ENCODE data around the gene GNRH2.
A peak's percentile ranks its signal among the peaks of the same experiment; 100 is the strongest.
"Not testable (repeated sequence)": the region's sequence is repeated elsewhere in the genome, so short reads cannot be mapped to it uniquely, and the experiment has no call there.

The GNRH2 gene

DNA sequence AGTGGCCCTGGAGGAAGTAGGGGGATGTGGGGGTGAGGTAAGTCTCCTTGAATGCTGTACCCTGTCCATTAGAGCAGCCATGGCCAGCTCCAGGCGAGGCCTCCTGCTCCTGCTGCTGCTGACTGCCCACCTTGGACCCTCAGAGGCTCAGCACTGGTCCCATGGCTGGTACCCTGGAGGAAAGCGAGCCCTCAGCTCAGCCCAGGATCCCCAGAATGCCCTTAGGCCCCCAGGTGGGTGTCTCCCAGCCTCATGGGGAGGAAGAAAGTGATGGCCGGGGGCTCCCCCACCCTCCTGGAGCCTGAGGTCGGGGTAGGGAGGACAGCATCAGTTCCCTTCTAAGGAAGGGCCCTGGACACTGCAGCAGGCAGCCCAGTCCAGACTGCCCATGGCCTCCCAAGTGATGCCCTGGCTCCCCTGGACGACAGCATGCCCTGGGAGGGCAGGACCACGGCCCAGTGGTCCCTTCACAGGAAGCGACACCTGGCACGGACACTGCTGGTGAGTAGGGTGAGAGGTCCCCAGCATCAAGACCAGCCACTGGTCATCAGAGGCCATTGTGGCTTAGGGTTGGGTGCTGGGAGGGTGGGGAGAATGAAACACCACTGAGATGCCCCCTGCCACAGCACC is 1.0 kb downstream of the GNRH2 start:
- DNase-seq, result no peak

- DNase-seq, result no peak
Measured at GRCh38 chr20:3045042-3045815, 1.8 kb downstream of the GNRH2 start.

GRCh38 chr20:3045816-3046676 is 2.6 kb downstream of the GNRH2 start, which contains the start of gene MRPS26:
Gene MRPS26 (plus strand): TSS chr20:3046052. CDS start chr20:3046069, 17 bp downstream.
- DNase-seq, result peak; percentile 54

- DNase-seq, result peak; percentile 32
Measured at GRCh38 chr20:3046677-3047462, 3.4 kb downstream of the GNRH2 start.

DNA sequence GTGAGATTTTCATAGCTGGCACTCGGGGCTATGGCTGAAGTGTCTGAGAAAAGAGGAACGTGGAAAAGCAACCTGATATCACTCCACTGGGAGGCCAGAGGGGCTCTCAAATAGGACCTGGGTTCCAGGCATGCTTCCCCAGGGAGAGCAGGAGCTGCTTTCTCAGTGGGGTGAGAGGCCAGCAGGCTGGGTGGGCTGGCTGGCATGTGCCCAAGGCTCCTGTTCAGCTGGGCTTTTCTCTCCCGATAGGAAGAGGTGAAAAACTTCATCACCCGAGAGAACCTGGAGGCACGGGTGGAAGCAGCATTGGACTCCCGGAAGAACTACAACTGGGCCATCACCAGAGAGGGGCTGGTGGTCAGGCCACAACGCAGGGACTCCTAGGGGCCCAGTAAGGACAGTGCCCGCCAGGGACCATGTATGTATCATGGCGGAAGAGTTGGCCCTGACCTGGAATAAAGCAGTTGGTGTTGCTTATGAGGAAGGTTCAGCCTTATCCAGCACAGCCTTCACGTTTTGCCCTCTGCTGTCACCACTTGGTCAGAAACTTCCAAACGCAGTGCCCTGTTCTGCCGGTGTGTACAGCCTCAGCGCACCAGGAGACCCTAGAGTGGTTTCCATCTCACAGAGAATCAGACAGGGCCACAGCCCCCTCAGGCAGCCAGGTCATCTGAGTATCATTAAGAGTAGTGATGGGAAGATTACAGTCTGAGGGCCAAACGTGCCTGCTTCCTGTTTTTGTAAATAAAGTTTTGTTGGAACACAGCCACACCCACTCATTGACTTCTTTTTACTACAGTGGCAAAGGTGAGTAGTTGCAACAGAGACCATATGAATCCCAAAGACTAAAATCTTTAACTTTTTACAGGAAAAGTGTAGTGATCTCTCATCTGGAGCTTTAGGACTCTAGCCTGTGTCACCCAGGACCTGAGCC is 4.3 kb downstream of the GNRH2 start:
- DNase-seq, result no peak

- DNase-seq, result no peak
Measured at GRCh38 chr20:3051385-3052019, 8.1 kb downstream of the GNRH2 start.

DNA sequence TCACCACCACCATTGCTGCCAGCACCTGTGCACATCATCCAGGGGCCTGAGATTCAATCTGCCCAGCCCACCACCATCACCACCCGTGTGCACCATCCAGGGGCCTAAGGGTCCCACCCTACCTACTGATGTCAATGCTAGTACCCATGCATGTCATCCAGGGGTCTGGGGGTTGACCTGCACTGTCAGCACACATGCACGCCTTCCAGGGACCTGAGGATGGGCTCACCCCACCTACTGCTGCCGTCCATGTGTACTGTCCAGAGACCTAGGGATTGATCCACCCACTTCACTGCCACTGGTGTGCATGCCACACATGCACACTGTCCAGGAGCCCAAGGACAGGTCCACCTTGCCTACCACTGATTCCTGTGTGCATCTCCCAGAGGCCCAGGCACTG is 16.1 kb downstream of the GNRH2 start:
- DNase-seq, result no peak

- not testable (repeated sequence) for DNase-seq
Measured at GRCh38 chr20:3064119-3064518, 20.7 kb downstream of the GNRH2 start.

DNA sequence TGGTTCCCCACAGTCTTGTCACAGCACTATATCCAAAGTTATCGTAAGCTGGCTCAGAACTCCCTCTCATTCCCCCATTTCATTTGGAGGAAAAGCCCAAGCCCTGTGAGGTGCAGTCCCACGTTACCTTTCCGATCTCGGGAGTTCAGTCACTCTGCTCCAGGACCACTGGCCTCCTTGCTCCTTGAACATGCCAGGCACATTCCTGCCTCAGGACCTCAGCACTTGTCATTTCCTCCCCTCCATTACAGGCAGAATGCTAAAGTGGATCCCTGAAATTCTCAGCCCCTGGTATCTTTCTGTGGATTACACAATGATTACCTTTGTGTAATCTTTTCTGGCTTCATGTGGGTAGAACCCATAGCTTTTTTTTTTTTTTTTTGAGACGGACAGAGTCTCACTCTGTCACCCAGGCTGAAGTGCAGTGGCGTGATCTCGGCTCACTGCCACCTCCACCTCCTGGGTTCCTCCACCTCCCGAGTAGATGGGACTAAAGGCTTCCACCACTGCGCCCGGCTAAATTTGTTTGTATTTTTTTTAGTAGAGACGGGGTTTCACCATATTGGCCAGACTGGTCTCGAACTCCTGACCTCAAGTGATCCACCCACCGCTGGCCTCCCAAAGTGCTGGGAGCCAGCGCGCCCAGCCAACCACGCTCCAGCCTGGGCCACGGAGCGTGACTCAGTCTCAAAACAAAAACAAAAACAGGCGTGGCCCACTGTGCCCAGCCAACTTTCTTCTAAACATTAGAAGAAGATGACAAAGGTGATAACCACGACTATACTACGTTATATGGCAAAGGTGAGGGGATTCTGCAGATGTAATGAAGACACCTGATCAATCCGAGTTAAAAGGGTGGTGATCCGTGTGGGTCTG is 24.0 kb downstream of the GNRH2 start:
- no peak for DNase-seq

GRCh38 chr20:3068075-3068474 is 24.7 kb downstream of the GNRH2 start:
- DNase-seq, result no peak

GRCh38 chr20:3068986-3069900 is 25.8 kb downstream of the GNRH2 start:
- DNase-seq, result no peak

DNA sequence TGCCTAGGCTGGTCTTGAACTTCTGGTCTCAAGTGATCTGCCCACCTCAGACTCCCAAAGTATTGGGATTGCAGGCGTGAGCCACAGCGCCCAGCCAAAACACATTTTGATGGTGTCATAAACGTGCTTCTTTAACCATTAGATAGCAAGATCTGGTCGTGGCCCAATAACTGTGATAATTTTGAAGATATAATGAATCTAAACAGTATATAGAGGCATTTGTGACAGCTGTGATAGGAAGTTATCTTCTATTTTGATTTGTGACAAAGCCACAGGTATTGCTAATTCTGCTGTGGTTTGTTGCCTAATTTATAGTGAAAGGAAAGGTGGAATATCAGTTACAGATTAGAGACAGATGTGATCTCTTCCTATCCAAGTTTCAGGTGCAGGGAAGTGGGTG is 27.3 kb downstream of the GNRH2 start:
- DNase-seq, result no peak

DNA sequence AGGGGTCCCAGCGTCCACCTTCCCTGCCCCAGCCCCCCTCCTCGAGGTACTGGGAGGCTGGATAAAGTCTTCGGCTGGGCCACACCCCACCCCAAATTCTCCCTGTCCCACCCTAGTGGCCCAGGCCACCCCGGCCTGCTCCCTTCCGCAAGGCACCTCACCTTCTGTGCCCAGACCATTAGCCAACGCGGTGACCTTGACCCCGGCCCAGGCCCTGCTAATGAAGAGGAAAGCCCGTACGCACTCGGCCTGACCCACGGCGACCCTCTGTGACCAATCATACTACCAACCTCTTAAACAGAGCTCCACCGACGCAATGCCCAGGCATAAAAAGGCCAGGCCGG is 27.8 kb downstream of the GNRH2 start:
- DNase-seq, result no peak

- no peak for DNase-seq
Measured at GRCh38 chr20:3071610-3072529, 28.4 kb downstream of the GNRH2 start, which contains the start of gene OXT. Gene OXT (plus strand): TSS chr20:3071620. CDS start chr20:3071656, 36 bp downstream.

DNA sequence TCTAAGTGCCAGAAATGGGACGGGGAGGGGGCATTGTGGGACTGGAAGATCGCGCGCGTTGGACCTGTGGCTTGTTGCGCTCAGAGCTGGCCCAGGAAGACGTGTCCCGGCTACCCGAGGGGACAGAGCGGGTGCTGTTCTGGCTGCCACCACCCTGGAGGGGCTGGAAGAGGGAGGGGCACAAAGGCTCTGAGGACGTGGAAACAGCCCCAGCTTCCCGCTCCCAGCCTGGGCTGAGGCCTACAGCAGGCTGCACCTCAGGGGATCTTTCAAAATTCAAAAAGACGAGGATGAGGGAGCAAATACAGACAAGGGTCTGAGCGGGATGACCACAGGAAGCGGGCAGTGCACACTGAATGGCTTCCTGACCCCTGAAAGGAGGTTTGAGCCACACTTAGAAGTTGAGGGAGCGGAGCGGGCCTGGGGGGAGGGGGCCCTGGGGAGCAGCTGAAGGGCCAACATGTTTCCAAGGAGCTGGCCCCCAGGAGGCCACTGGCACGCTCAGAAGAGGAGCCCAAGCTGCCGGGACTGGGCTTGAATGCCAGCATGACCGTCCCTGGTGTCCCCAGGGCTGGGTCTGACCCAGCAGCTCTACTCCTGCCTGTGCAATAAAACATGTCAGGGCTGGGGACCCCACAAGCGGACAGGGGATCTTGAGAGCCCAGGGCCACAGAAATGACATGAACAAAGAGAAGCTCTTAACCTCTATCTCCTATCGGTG is 29.3 kb downstream of the GNRH2 start:
- no peak for DNase-seq

- not testable (repeated sequence) for DNase-seq
Measured at GRCh38 chr20:3073251-3073643, 29.8 kb downstream of the GNRH2 start.

DNA sequence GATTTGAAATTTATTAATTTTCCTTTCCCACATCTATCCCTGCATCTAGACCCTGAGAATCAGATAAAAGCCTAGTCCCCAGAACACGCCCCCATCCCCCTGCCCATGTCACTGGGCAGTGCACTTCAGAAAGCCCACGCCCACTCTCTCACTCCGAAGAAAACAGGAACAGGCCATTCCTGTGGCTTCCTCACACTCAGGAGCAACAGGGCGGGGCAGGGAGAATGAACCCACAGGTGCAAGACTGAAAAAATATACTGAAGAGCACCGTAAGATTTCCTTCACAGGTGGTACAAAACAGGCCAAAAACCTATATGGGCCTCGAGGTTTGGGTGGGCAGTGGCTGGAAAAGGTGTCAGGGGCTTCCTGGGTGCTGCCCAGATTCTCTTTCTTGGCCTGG is 31.4 kb downstream of the GNRH2 start:
- DNase-seq, result no peak

All from NCI-H1417 treated with DMSO at 0.1 percent for 48 hours (cell line).